ENCODE results near the gene SLAIN2. TPM values are rescaled to one million over a fixed set of nuclear protein-coding genes. Genes with fewer than 3 reads are reported as not detected.

Gene SLAIN2
- total and polyA plus RNA-seq, 5 donors from 2014 or later: 23.9 to 82.9 (median 26.4) TPM

GRCh38 chr4:48324281-48324680 lies 17.0 kb upstream of the SLAIN2 start:
- H3K4me1 ChIP-seq (ENCODE audit: control insufficient read depth, insufficient read depth, low read length, poor library complexity, severe bottlenecking): no peaks in the 10 kb centered on the region
- DNase-seq: no peak

GRCh38 chr4:48329193-48329592 lies 12.1 kb upstream of the SLAIN2 start:
- no peak for ATAC-seq (ENCODE audit: low read depth in 2 of 2)
- H3K4me3 ChIP-seq (ENCODE audit: low read depth, low read length): no peak overlapping the region
- peaks cover 0 to 1% (median 0%) of the 10 kb centered on the region in 7 donors for H3K9me3 Mint-ChIP-seq
- H3K36me3 ChIP-seq (ENCODE audit: control insufficient read depth, insufficient read depth, low read length): no peaks in the 10 kb centered on the region
- H3K36me3 Mint-ChIP-seq: no peaks in the 10 kb centered on the region
- H3K4me1 Mint-ChIP-seq: no peaks in the 10 kb centered on the region
- no peak overlapping the region for H3K4me3 Mint-ChIP-seq
- H3K27me3 ChIP-seq (ENCODE audit: control insufficient read depth, insufficient read depth, low read length): peaks cover 17% of the 10 kb centered on the region
- peaks cover 55% of the 10 kb centered on the region for H3K27me3 Mint-ChIP-seq
- no peak for DNase-seq
- no peak overlapping the region for H3K27ac Mint-ChIP-seq
- H3K9me3 ChIP-seq (ENCODE audit: control insufficient read depth in 2 of 2, low read length in 2 of 2): no peaks in the 10 kb centered on the region
- no peaks in the 10 kb centered on the region for H3K4me1 ChIP-seq (ENCODE audit: control insufficient read depth, insufficient read depth, low read length, poor library complexity, severe bottlenecking)
- no peak overlapping the region for H3K27ac ChIP-seq (ENCODE audit: insufficient read depth, low read length, poor library complexity, severe bottlenecking)

More at GRCh38 chr4:48324281-48324680, 17.0 kb upstream of the SLAIN2 start:
- Mint-ChIP-seq H3K4me3 (no peak overlapping the region), H3K27me3 (peaks cover 40% of the 10 kb centered on the region), H3K27ac (no peak overlapping the region), H3K9me3 (peaks cover 0 to 1% (median 0%) of the 10 kb centered on the region in 7 donors), H3K4me1 (no peaks in the 10 kb centered on the region), H3K36me3 (no peaks in the 10 kb centered on the region)
- ATAC-seq (ENCODE audit: low read depth in 2 of 2): no peak
- peaks cover 16% of the 10 kb centered on the region for H3K27me3 ChIP-seq (ENCODE audit: control insufficient read depth, insufficient read depth, low read length)
- H3K4me3 ChIP-seq (ENCODE audit: low read depth, low read length): no peak overlapping the region
- H3K27ac ChIP-seq (ENCODE audit: insufficient read depth, low read length, poor library complexity, severe bottlenecking): no peak overlapping the region
- no peaks in the 10 kb centered on the region for H3K36me3 ChIP-seq (ENCODE audit: control insufficient read depth, insufficient read depth, low read length)
- H3K9me3 ChIP-seq (ENCODE audit: control insufficient read depth in 2 of 2, low read length in 2 of 2): no peaks in the 10 kb centered on the region

- Mint-ChIP-seq H3K4me3 (no peak overlapping the region), H3K4me1 (no peaks in the 10 kb centered on the region)
- ATAC-seq (ENCODE audit: low read depth in 2 of 2): no peak
Measured at GRCh38 chr4:48329976-48330375, 11.4 kb upstream of the SLAIN2 start.

GRCh38 chr4:48331577-48332330 lies 9.6 kb upstream of the SLAIN2 start:
- Histone ChIP-seq H3K27me3 (ENCODE audit: control insufficient read depth, insufficient read depth, low read length) (peaks cover 13% of the 10 kb centered on the region), H3K36me3 (ENCODE audit: control insufficient read depth, insufficient read depth, low read length) (no peaks in the 10 kb centered on the region), H3K27ac (ENCODE audit: insufficient read depth, low read length, poor library complexity, severe bottlenecking) (no peak overlapping the region), H3K4me3 (ENCODE audit: low read depth, low read length) (no peak overlapping the region), H3K9me3 (ENCODE audit: control insufficient read depth in 2 of 2, low read length in 2 of 2) (no peaks in the 10 kb centered on the region), H3K4me1 (ENCODE audit: control insufficient read depth, insufficient read depth, low read length, poor library complexity, severe bottlenecking) (no peaks in the 10 kb centered on the region)
- no peaks in the 10 kb centered on the region for H3K36me3 Mint-ChIP-seq
- ATAC-seq (ENCODE audit: low read depth in 2 of 2): no peak
- DNase-seq: no peak
- H3K27ac Mint-ChIP-seq: no peak overlapping the region
- peaks cover 0 to 1% (median 0%) of the 10 kb centered on the region in 7 donors for H3K9me3 Mint-ChIP-seq
- H3K27me3 Mint-ChIP-seq: peaks cover 50% of the 10 kb centered on the region
- no peak overlapping the region for H3K4me3 Mint-ChIP-seq
- peaks cover 0 to 5% (median 0%) of the 10 kb centered on the region in 4 donors for H3K4me1 Mint-ChIP-seq

More at GRCh38 chr4:48329976-48330375, 11.4 kb upstream of the SLAIN2 start:
- Mint-ChIP-seq H3K9me3 (peaks cover 0 to 1% (median 0%) of the 10 kb centered on the region in 7 donors), H3K27me3 (peaks cover 55% of the 10 kb centered on the region), H3K27ac (no peak overlapping the region), H3K36me3 (no peaks in the 10 kb centered on the region)
- DNase-seq: no peak
- Histone ChIP-seq H3K27me3 (ENCODE audit: control insufficient read depth, insufficient read depth, low read length) (peaks cover 17% of the 10 kb centered on the region), H3K9me3 (ENCODE audit: control insufficient read depth in 2 of 2, low read length in 2 of 2) (no peaks in the 10 kb centered on the region), H3K27ac (ENCODE audit: insufficient read depth, low read length, poor library complexity, severe bottlenecking) (no peak overlapping the region), H3K4me3 (ENCODE audit: low read depth, low read length) (no peak overlapping the region), H3K36me3 (ENCODE audit: control insufficient read depth, insufficient read depth, low read length) (no peaks in the 10 kb centered on the region), H3K4me1 (ENCODE audit: control insufficient read depth, insufficient read depth, low read length, poor library complexity, severe bottlenecking) (no peaks in the 10 kb centered on the region)

GRCh38 chr4:48332661-48333060 lies 8.7 kb upstream of the SLAIN2 start:
- H3K27me3 Mint-ChIP-seq: peaks cover 46% of the 10 kb centered on the region
- no peaks in the 10 kb centered on the region for H3K36me3 Mint-ChIP-seq
- peaks cover 0 to 1% (median 0%) of the 10 kb centered on the region in 7 donors for H3K9me3 Mint-ChIP-seq
- H3K36me3 ChIP-seq (ENCODE audit: control insufficient read depth, insufficient read depth, low read length): no peaks in the 10 kb centered on the region
- peaks cover 13% of the 10 kb centered on the region for H3K27me3 ChIP-seq (ENCODE audit: control insufficient read depth, insufficient read depth, low read length)
- no peak overlapping the region for H3K4me3 ChIP-seq (ENCODE audit: low read depth, low read length)
- no peaks in the 10 kb centered on the region for H3K9me3 ChIP-seq (ENCODE audit: control insufficient read depth in 2 of 2, low read length in 2 of 2)
- no peak overlapping the region for H3K4me3 Mint-ChIP-seq
- H3K27ac ChIP-seq (ENCODE audit: insufficient read depth, low read length, poor library complexity, severe bottlenecking): no peak overlapping the region
- DNase-seq (no peak), ATAC-seq (ENCODE audit: low read depth in 2 of 2) (no peak)
- peaks cover 0 to 5% (median 0%) of the 10 kb centered on the region in 4 donors for H3K4me1 Mint-ChIP-seq
- no peak overlapping the region for H3K27ac Mint-ChIP-seq
- H3K4me1 ChIP-seq (ENCODE audit: control insufficient read depth, insufficient read depth, low read length, poor library complexity, severe bottlenecking): no peaks in the 10 kb centered on the region

GRCh38 chr4:48333587-48333986 lies 7.7 kb upstream of the SLAIN2 start:
- Mint-ChIP-seq H3K36me3 (no peaks in the 10 kb centered on the region), H3K27ac (no peak overlapping the region), H3K27me3 (peaks cover 41% of the 10 kb centered on the region), H3K4me3 (no peak overlapping the region), H3K4me1 (peaks cover 0 to 5% (median 0%) of the 10 kb centered on the region in 4 donors), H3K9me3 (no peaks in the 10 kb centered on the region)
- Histone ChIP-seq H3K27ac (ENCODE audit: insufficient read depth, low read length, poor library complexity, severe bottlenecking) (no peak overlapping the region), H3K4me3 (ENCODE audit: low read depth, low read length) (no peak overlapping the region), H3K9me3 (ENCODE audit: control insufficient read depth in 2 of 2, low read length in 2 of 2) (no peaks in the 10 kb centered on the region), H3K36me3 (ENCODE audit: control insufficient read depth, insufficient read depth, low read length) (no peaks in the 10 kb centered on the region), H3K27me3 (ENCODE audit: control insufficient read depth, insufficient read depth, low read length) (peaks cover 10% of the 10 kb centered on the region), H3K4me1 (ENCODE audit: control insufficient read depth, insufficient read depth, low read length, poor library complexity, severe bottlenecking) (no peaks in the 10 kb centered on the region)
- ATAC-seq (ENCODE audit: low read depth in 2 of 2) (no peak), DNase-seq (no peak)

- H3K27ac Mint-ChIP-seq: no peak overlapping the region
- peaks cover 0 to 5% (median 0%) of the 10 kb centered on the region in 4 donors for H3K4me1 Mint-ChIP-seq
- peaks cover 35% of the 10 kb centered on the region for H3K27me3 Mint-ChIP-seq
- DNase-seq: no peak
- no peak for ATAC-seq (ENCODE audit: low read depth in 2 of 2)
- Histone ChIP-seq H3K27ac (ENCODE audit: insufficient read depth, low read length, poor library complexity, severe bottlenecking) (no peak overlapping the region), H3K4me3 (ENCODE audit: low read depth, low read length) (no peak overlapping the region), H3K9me3 (ENCODE audit: control insufficient read depth in 2 of 2, low read length in 2 of 2) (no peaks in the 10 kb centered on the region), H3K36me3 (ENCODE audit: control insufficient read depth, insufficient read depth, low read length) (no peaks in the 10 kb centered on the region), H3K4me1 (ENCODE audit: control insufficient read depth, insufficient read depth, low read length, poor library complexity, severe bottlenecking) (no peaks in the 10 kb centered on the region), H3K27me3 (ENCODE audit: control insufficient read depth, insufficient read depth, low read length) (peaks cover 6% of the 10 kb centered on the region)
- H3K9me3 Mint-ChIP-seq: no peaks in the 10 kb centered on the region
- H3K36me3 Mint-ChIP-seq: no peaks in the 10 kb centered on the region
- no peak overlapping the region for H3K4me3 Mint-ChIP-seq
Measured at GRCh38 chr4:48334236-48334635, 7.1 kb upstream of the SLAIN2 start.

GRCh38 chr4:48334900-48335384 lies 6.4 kb upstream of the SLAIN2 start:
- Mint-ChIP-seq H3K27me3 (peaks cover 29% of the 10 kb centered on the region), H3K4me1 (peaks cover 0 to 6% (median under 1%) of the 10 kb centered on the region in 4 donors), H3K36me3 (no peaks in the 10 kb centered on the region), H3K9me3 (no peaks in the 10 kb centered on the region), H3K4me3 (no peak overlapping the region), H3K27ac (no peak overlapping the region)
- Histone ChIP-seq H3K27ac (ENCODE audit: insufficient read depth, low read length, poor library complexity, severe bottlenecking) (no peak overlapping the region), H3K36me3 (ENCODE audit: control insufficient read depth, insufficient read depth, low read length) (no peaks in the 10 kb centered on the region), H3K27me3 (ENCODE audit: control insufficient read depth, insufficient read depth, low read length) (peaks cover 4% of the 10 kb centered on the region), H3K4me3 (ENCODE audit: low read depth, low read length) (no peak overlapping the region), H3K4me1 (ENCODE audit: control insufficient read depth, insufficient read depth, low read length, poor library complexity, severe bottlenecking) (no peaks in the 10 kb centered on the region), H3K9me3 (ENCODE audit: control insufficient read depth in 2 of 2, low read length in 2 of 2) (no peaks in the 10 kb centered on the region)
- DNase-seq (no peak), ATAC-seq (ENCODE audit: low read depth in 2 of 2) (no peak)

Data from CD4-positive, CD25-positive, alpha-beta regulatory T cell (primary cell).